Measurements from ENCODE around the gene DTX4.

Gene DTX4

GRCh38 chr11:59175091-59175501 is 3.2 kb downstream of the DTX4 start:
- TF ChIP-seq CTCF (IDR thresholded peaks at IDR 0.05; ENCODE audit: insufficient read depth, low read length, poor library complexity, severe bottlenecking) (no peak), EZH2phosphoT487 (conservative IDR thresholded peaks at IDR 0.05; ENCODE audit: low read length) (no peak)
- Histone ChIP-seq H3K9me2 (replicated peaks; ENCODE audit: insufficient read depth, low read length) (no peaks in the 10 kb centered on the region), H3K36me3 (ENCODE audit: low read length) (peaks cover 3% of the 10 kb centered on the region; the same call in 1 of the 2 replicates), H3K9ac (ENCODE audit: low read length) (no peak overlapping the region), H3K9me3 (ENCODE audit: insufficient read depth, low read length) (peaks cover 18% of the 10 kb centered on the region; the same call in 1 of the 2 replicates), H3K79me2 (ENCODE audit: insufficient read depth, low read length) (no peaks in the 10 kb centered on the region), H3F3A (ENCODE audit: insufficient read depth) (no peaks in the 10 kb centered on the region), H3K27ac (ENCODE audit: low read depth, low read length) (no peak overlapping the region), H4K20me1 (ENCODE audit: low read depth, low read length) (no peaks in the 10 kb centered on the region; the same call in 1 of the 2 replicates), H3K4me2 (ENCODE audit: low read depth, low read length, poor library complexity, severe bottlenecking) (no peak overlapping the region), H3K4me3 (ENCODE audit: insufficient read depth, low read length, poor library complexity, severe bottlenecking) (no peak overlapping the region), H2AFZ (ENCODE audit: low read depth, low read length, severe bottlenecking) (no peak overlapping the region), H3K27me3 (ENCODE audit: low read length) (no peaks in the 10 kb centered on the region)

- no peak overlapping the region for H2AFZ ChIP-seq (ENCODE audit: low read depth, low read length, severe bottlenecking)
- no peaks in the 10 kb centered on the region for H3K79me2 ChIP-seq (ENCODE audit: insufficient read depth, low read length)
- no peak overlapping the region for H3K4me3 ChIP-seq (ENCODE audit: insufficient read depth, low read length, poor library complexity, severe bottlenecking)
- H3K27ac ChIP-seq (ENCODE audit: low read depth, low read length): no peak overlapping the region
- no peaks in the 10 kb centered on the region for H3K27me3 ChIP-seq (ENCODE audit: low read length)
- no peaks in the 10 kb centered on the region for H3K9me2 ChIP-seq (replicated peaks; ENCODE audit: insufficient read depth, low read length)
- H3K9me3 ChIP-seq (ENCODE audit: insufficient read depth, low read length): peaks cover 18% of the 10 kb centered on the region; the same call in 1 of the 2 replicates
- no peaks in the 10 kb centered on the region for H3F3A ChIP-seq (ENCODE audit: insufficient read depth)
- no peak overlapping the region for H3K9ac ChIP-seq (ENCODE audit: low read length)
- H4K20me1 ChIP-seq (ENCODE audit: low read depth, low read length): no peaks in the 10 kb centered on the region; the same call in 1 of the 2 replicates
- no peak overlapping the region for H3K4me2 ChIP-seq (ENCODE audit: low read depth, low read length, poor library complexity, severe bottlenecking)
- peaks cover 3% of the 10 kb centered on the region; the same call in 1 of the 2 replicates for H3K36me3 ChIP-seq (ENCODE audit: low read length)
- TF ChIP-seq EZH2phosphoT487 (conservative IDR thresholded peaks at IDR 0.05; ENCODE audit: low read length) (no peak), CTCF (IDR thresholded peaks at IDR 0.05; ENCODE audit: insufficient read depth, low read length, poor library complexity, severe bottlenecking) (no peak)
Observed at GRCh38 chr11:59176330-59176729, 4.4 kb downstream of the DTX4 start.

- no peak overlapping the region for H2AFZ ChIP-seq (ENCODE audit: low read depth, low read length, severe bottlenecking)
- H3K4me2 ChIP-seq (ENCODE audit: low read depth, low read length, poor library complexity, severe bottlenecking): no peak overlapping the region
- peaks cover 18% of the 10 kb centered on the region; the same call in 1 of the 2 replicates for H3K9me3 ChIP-seq (ENCODE audit: insufficient read depth, low read length)
- H3K79me2 ChIP-seq (ENCODE audit: insufficient read depth, low read length): no peaks in the 10 kb centered on the region
- no peaks in the 10 kb centered on the region for H3K27me3 ChIP-seq (ENCODE audit: low read length)
- no peak for TF ChIP-seq EZH2phosphoT487 (conservative IDR thresholded peaks at IDR 0.05; ENCODE audit: low read length)
- TF ChIP-seq CTCF (IDR thresholded peaks at IDR 0.05; ENCODE audit: insufficient read depth, low read length, poor library complexity, severe bottlenecking): no peak
- H3F3A ChIP-seq (ENCODE audit: insufficient read depth): no peaks in the 10 kb centered on the region
- H3K9ac ChIP-seq (ENCODE audit: low read length): no peak overlapping the region
- H3K36me3 ChIP-seq (ENCODE audit: low read length): peaks cover 3% of the 10 kb centered on the region; the same call in 1 of the 2 replicates
- H4K20me1 ChIP-seq (ENCODE audit: low read depth, low read length): no peaks in the 10 kb centered on the region; the same call in 1 of the 2 replicates
- H3K4me3 ChIP-seq (ENCODE audit: insufficient read depth, low read length, poor library complexity, severe bottlenecking): no peak overlapping the region
- no peak overlapping the region for H3K27ac ChIP-seq (ENCODE audit: low read depth, low read length)
- H3K9me2 ChIP-seq (replicated peaks; ENCODE audit: insufficient read depth, low read length): no peaks in the 10 kb centered on the region
Observed at GRCh38 chr11:59178402-59178801, 6.5 kb downstream of the DTX4 start.

Measured in SU-DHL-6 (cell line).